SK-N-SH treated with all-trans-retinoic acid at 6 μM for 48 hours (cell line): ENCODE measurements around the gene FAM8A1.

Source experiments
- CSRNP3 ChIP-seq: fragments of 250-450 bp; sonication (Bioruptor Pico); IDR thresholded peaks from 2 replicates; pipeline ENCODE4 v1.5.1; 2021; ENCODE audit warnings: mild to moderate bottlenecking, moderate library complexity
- GLIS3 ChIP-seq: fragments of 250-450 bp; sonication (Bioruptor Pico); IDR thresholded peaks from 2 replicates; pipeline ENCODE4 v1.5.0; 2020; ENCODE audit warnings: mild to moderate bottlenecking, moderate library complexity
- OSR1 ChIP-seq: fragments of 250-450 bp; sonication (Bioruptor Pico); IDR thresholded peaks from 2 replicates; pipeline ENCODE4 v1.8.0; 2022; ENCODE audit warnings: moderate library complexity, mild to moderate bottlenecking, inconsistent platforms
- RARB ChIP-seq: fragments of 250-450 bp; sonication (Bioruptor Pico); IDR thresholded peaks from 2 replicates; pipeline ENCODE4 v1.8.0; 2021; ENCODE audit warnings: mild to moderate bottlenecking, moderate library complexity
- ZFP30 ChIP-seq: fragments of 450-650 bp; formaldehyde crosslinking; IDR thresholded peaks from 2 replicates; pipeline ENCODE4 v1.5.0; 2022; ENCODE audit warnings: mild to moderate bottlenecking, moderate library complexity

- TF ChIP-seq GLIS3 (CRISPR knock-in tag) = no peak
- TF ChIP-seq ZFP30 = no peak
- no peak for TF ChIP-seq RARB (CRISPR knock-in tag)
- TF ChIP-seq CSRNP3 = no peak
- no peak for TF ChIP-seq OSR1 (CRISPR knock-in tag)
Measured at GRCh38 chr6:17656092-17656491, 56.0 kb downstream of the FAM8A1 start.
